Measurements from ENCODE around the gene KDM4B.

The KDM4B gene

GRCh38 chr19:5070331-5070730 lies 101.4 kb downstream of the KDM4B start:
- no peak for TF ChIP-seq CTCF (IDR thresholded peaks at IDR 0.05; ENCODE audit: control insufficient read depth, insufficient read depth, low read depth, low read length, missing control alignments)
- H3K4me3 ChIP-seq (ENCODE audit: control insufficient read depth, low read depth, low read length): no peak overlapping the region
- DNase-seq (ENCODE audit: low read depth): no peak

- TF ChIP-seq CTCF (IDR thresholded peaks at IDR 0.05; ENCODE audit: control insufficient read depth, insufficient read depth, low read depth, low read length, missing control alignments): no peak
- no peak overlapping the region for H3K4me3 ChIP-seq (ENCODE audit: control insufficient read depth, low read depth, low read length)
- DNase-seq (ENCODE audit: low read depth): no peak
These were observed 102.0 kb downstream of the KDM4B start for GRCh38 chr19:5070930-5071329.

- no peak overlapping the region for H3K4me3 ChIP-seq (ENCODE audit: control insufficient read depth, low read depth, low read length)
- no peak for DNase-seq (ENCODE audit: low read depth)
- TF ChIP-seq CTCF (IDR thresholded peaks at IDR 0.05; ENCODE audit: control insufficient read depth, insufficient read depth, low read depth, low read length, missing control alignments): no peak
These were observed 102.7 kb downstream of the KDM4B start for GRCh38 chr19:5071579-5071978.

GRCh38 chr19:5072115-5072514 lies 103.2 kb downstream of the KDM4B start:
- DNase-seq (ENCODE audit: low read depth): no peak
- H3K4me3 ChIP-seq (ENCODE audit: control insufficient read depth, low read depth, low read length): no peak overlapping the region
- no peak for TF ChIP-seq CTCF (IDR thresholded peaks at IDR 0.05; ENCODE audit: control insufficient read depth, insufficient read depth, low read depth, low read length, missing control alignments)

GRCh38 chr19:5073153-5073844 lies 104.4 kb downstream of the KDM4B start:
- TF ChIP-seq CTCF (IDR thresholded peaks at IDR 0.05; ENCODE audit: control insufficient read depth, insufficient read depth, low read depth, low read length, missing control alignments): no peak
- no peak for DNase-seq (ENCODE audit: low read depth)
- H3K4me3 ChIP-seq (ENCODE audit: control insufficient read depth, low read depth, low read length): no peak overlapping the region

- no peak for DNase-seq (ENCODE audit: low read depth)
These were observed 105.5 kb downstream of the KDM4B start for GRCh38 chr19:5074407-5074806.

More at GRCh38 chr19:5074407-5074806, 105.5 kb downstream of the KDM4B start:
- TF ChIP-seq CTCF (IDR thresholded peaks at IDR 0.05; ENCODE audit: control insufficient read depth, insufficient read depth, low read depth, low read length, missing control alignments): no peak
- H3K4me3 ChIP-seq (ENCODE audit: control insufficient read depth, low read depth, low read length): no peak overlapping the region
